NB4 (cell line): ENCODE data around the gene GALNT15.

Source experiments
- CTCF ChIP-seq: IDR thresholded peaks from one replicate; pipeline ENCODE4 v1.5.1; 2012; ENCODE audit warnings: low read depth, low read length
- MYC ChIP-seq: IDR thresholded peaks from 2 replicates; pipeline ENCODE4 v1.6.1; 2011; ENCODE audit warnings: low read depth, low read length
- POLR2A ChIP-seq: IDR thresholded peaks from 2 replicates; pipeline ENCODE4 v1.6.1; 2011; ENCODE audit warnings: mild to moderate bottlenecking; ENCODE audit not compliant: insufficient read length; ENCODE audit errors: extremely low read depth
- TF ChIP-seq, protein P1 (sequence below): IDR thresholded peaks from 2 replicates; pipeline ENCODE4 v1.6.1; 2011; ENCODE audit warnings: low read depth, low read length

DNA sequence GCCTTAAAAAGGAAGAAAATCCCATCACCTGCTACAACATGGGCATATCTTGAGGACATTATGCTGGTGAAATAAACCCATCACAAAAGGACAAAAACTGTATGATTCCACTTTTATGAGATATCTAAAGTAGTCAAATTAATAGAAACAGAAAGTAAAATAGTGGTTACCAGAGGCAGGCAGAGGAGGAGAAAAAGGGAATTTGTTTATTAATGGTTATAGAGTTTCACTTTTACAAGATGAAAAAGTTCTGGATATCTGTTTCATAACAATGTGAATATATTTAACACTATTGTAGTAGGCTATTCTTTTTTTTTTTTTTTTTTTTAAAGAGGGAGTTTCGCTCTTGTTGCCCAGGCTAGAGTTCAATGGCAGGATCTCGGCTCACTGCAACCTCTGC, 49.8 kb downstream of the GALNT15 start:
- TF ChIP-seq CTCF: no peak
- no peak for TF ChIP-seq MYC
- TF ChIP-seq POLR2A: no peak
- TF ChIP-seq, protein P1, sequence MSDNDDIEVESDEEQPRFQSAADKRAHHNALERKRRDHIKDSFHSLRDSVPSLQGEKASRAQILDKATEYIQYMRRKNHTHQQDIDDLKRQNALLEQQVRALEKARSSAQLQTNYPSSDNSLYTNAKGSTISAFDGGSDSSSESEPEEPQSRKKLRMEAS: no peak
